ENCODE results near the gene CACNG1.

CACNG1 gene, protein sequence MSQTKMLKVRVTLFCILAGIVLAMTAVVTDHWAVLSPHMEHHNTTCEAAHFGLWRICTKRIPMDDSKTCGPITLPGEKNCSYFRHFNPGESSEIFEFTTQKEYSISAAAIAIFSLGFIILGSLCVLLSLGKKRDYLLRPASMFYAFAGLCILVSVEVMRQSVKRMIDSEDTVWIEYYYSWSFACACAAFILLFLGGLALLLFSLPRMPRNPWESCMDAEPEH

DNA sequence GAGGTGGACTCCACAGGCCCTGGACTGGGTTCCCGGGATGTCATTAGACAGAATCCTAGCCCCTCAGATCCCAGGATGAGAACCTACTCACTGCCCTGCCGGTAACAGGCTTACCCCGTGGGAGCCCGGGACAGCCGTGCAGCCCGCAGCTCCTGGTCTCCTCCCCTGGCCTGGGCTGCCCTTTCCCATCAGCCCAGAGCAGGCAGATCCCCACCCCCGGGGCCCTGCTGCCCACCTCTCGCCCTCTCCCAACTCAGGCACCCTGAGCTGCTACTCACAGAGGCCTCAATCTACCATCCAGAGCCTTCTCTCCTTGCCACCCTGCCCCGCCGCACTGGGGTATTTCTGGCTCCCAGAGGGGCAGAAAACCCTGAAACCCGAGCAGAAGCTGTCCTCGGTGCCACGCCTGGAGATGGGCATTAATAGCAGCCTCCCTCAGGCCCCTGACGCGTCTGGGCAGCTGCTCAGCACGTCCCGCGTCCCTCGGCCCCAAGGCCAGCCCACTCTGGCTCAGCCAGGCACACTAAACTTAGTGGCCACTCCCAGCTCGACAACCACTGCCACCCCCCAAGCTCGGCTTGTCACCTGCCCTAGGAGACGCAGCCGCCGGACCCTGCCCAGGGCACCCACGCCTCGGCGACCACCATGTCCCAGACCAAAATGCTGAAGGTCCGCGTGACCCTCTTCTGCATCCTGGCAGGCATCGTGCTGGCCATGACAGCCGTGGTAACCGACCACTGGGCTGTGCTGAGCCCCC is at the start of gene CACNG1:
Gene CACNG1, plus strand, starts transcription at position 539 of the 757 bp plus-strand sequence. Its CDS starts 107 bp downstream, at position 646.
- TF ChIP-seq, protein P1, sequence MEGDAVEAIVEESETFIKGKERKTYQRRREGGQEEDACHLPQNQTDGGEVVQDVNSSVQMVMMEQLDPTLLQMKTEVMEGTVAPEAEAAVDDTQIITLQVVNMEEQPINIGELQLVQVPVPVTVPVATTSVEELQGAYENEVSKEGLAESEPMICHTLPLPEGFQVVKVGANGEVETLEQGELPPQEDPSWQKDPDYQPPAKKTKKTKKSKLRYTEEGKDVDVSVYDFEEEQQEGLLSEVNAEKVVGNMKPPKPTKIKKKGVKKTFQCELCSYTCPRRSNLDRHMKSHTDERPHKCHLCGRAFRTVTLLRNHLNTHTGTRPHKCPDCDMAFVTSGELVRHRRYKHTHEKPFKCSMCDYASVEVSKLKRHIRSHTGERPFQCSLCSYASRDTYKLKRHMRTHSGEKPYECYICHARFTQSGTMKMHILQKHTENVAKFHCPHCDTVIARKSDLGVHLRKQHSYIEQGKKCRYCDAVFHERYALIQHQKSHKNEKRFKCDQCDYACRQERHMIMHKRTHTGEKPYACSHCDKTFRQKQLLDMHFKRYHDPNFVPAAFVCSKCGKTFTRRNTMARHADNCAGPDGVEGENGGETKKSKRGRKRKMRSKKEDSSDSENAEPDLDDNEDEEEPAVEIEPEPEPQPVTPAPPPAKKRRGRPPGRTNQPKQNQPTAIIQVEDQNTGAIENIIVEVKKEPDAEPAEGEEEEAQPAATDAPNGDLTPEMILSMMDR (conservative IDR thresholded peaks at IDR 0.05; ENCODE audit: low read depth, low read length) = no peak
- no peak within 1 kb of the TSS for H3K4me3 ChIP-seq (ENCODE audit: low read length)
- DNase-seq (ENCODE audit: low read depth) = no peak

DNA sequence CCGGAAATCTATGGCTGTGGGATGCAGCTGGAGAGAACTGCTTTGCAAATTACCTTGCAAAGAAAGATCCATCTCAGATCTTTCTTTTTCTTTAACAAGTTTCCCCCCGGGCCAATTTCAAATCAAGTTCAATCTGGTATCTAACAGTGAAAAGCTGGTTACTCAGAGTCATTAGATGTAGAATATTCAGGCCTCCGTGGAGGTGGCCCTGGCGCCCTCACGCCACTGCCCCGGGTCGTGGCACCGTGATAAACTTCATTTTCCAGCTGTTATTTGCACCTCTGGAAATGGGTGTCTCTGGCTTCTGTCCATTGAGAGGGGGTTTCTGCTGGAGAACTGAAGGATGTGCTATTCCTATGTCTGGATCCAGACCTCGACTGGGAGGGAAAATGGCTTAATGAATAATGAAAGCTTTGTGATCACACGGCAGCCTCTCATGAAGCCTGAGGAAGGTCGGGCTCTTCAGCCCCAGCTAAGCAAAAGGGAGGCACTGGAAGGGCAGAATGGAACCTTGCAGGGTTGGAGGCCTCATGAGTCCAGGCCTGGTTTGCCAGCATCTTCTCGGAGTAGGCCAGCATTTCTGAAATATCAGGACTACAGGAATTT is 49.3 kb upstream of the CACNG1 start:
- no peak overlapping the region for H3K4me3 ChIP-seq (ENCODE audit: low read length)
- DNase-seq (ENCODE audit: low read depth) = no peak
- TF ChIP-seq, protein P1 (conservative IDR thresholded peaks at IDR 0.05; ENCODE audit: low read depth, low read length) = no peak

DNA sequence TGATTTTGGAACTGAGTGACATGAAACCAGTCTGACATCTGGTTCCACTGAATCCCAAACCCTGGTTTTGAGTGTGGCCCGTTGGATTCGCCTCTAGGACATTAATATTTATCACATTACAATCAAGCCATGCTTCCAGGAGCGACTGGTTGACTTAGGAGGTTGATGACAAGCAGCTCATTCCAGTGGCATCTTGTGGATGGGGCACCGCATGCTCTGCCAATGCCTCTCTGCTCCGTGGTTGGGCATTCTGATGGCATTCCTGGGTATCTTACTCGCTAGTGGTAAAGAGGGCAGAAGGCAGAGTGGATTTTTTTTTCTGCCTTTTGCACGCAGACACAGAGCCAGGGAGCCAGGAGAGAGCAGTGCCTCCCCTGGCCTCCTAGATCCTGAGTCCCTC is 48.4 kb upstream of the CACNG1 start:
- no peak overlapping the region for H3K4me3 ChIP-seq (ENCODE audit: low read length)
- no peak for DNase-seq (ENCODE audit: low read depth)
- TF ChIP-seq, protein P1 (conservative IDR thresholded peaks at IDR 0.05; ENCODE audit: low read depth, low read length) = no peak

DNA sequence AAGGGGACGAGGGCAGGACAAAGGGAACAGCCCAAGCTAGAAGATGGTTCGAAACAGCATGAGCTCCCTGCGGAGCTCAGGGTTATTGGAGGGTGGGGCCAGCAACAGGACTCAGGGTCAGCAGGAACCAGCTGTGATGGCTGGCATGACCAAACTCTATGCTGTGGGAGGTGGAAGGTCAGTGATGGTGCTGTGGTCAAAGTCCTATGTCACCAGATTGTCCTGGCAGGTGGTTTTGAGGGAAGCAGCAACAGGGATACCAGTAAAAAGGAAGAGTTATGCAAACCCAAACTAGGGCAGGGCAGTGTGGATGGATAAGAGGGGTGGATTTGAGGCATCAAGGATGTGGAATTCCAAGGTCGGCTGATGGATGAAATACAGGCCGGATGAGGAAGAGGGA is 47.4 kb upstream of the CACNG1 start:
- no peak overlapping the region for H3K4me3 ChIP-seq (ENCODE audit: low read length)
- no peak for DNase-seq (ENCODE audit: low read depth)
- TF ChIP-seq, protein P1 (conservative IDR thresholded peaks at IDR 0.05; ENCODE audit: low read depth, low read length) = no peak

DNA sequence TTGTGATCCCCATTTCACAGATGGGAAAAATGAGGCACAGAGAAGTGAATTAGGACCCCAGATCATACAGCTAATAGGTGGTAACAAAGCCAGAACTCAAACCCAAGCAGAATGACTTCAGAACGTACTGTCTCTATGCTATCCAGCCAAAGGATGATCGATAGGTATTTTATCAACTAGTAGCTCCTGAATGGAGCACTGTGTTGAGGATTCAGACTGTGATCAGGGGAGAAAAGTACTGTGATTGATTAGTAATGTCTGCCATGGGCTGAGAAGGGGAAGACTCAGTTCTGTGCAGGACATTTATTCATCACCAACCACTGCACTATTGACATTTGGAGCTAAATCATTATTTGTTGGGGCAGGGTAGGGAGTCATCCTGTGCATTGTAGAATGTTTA is 41.1 kb upstream of the CACNG1 start:
- H3K4me3 ChIP-seq (ENCODE audit: low read length) = no peak overlapping the region
- TF ChIP-seq, protein P1 (conservative IDR thresholded peaks at IDR 0.05; ENCODE audit: low read depth, low read length) = no peak
- DNase-seq (ENCODE audit: low read depth) = no peak

DNA sequence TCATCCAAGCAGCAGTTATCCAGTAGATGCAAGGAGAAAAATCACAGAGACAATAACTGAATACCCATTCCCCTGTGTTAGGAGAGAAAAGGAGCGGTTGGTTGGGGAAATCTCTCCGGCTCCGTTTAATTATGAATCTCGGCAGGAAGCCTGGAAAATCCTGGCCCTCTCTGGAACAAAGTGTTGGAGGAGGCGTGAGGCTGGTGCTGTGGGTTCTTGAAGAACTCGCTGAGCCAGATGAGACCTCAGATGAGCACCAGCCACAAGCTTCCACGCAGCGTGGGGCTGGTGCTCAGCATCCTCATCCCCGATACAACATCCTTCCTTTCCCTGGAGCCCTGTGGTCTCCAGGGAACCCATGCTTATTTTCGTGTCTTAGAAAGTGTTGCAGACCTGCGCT is 40.2 kb upstream of the CACNG1 start:
- TF ChIP-seq, protein P1 (conservative IDR thresholded peaks at IDR 0.05; ENCODE audit: low read depth, low read length) = no peak
- no peak overlapping the region for H3K4me3 ChIP-seq (ENCODE audit: low read length)
- DNase-seq (ENCODE audit: low read depth) = no peak

Data from retinal pigment epithelial cell (primary cell).